Stimulated activated naive B cell treated with anti-CD40 and anti-IgM and Interleukin-4, amounts not matched to agents 10 μg/mL and 1 μg/mL and 100 μg/mL, for 72 hours (primary cell): ENCODE measurements around the gene ANAPC15.

Experiments
- ATAC-seq, 2 donors: fragments of 150-1000 bp; cut with Tn5 transposase; replicated peaks; 2 replicates each; pipeline ENCODE4 v1.10.0; 2021; ENCODE audit warnings: moderate library complexity in 1 of 2
- DNase-seq: peaks from one replicate; pipeline ENCODE4 v3.0.0; 2021
- H3K27ac Mint-ChIP-seq: one replicate; pipeline ENCODE4 v1.8.0; 2022; ENCODE audit warnings: mild to moderate bottlenecking, mixed read lengths
- H3K27me3 Mint-ChIP-seq, 2 donors: one replicate each; pipeline ENCODE4 v1.8.0; 2022; ENCODE audit warnings: mixed read lengths in 2 of 2
- H3K36me3 Mint-ChIP-seq, 2 donors: one replicate each; pipeline ENCODE4 v1.8.0; 2022; ENCODE audit warnings: mixed read lengths in 2 of 2, mild to moderate bottlenecking in 1 of 2
- H3K4me1 Mint-ChIP-seq, 2 donors: one replicate each; pipeline ENCODE4 v1.8.0; 2022; ENCODE audit warnings: mixed read lengths in 2 of 2, mild to moderate bottlenecking in 1 of 2
- H3K4me3 Mint-ChIP-seq, 2 donors: one replicate each; pipeline ENCODE4 v1.8.0; 2022; ENCODE audit warnings: mild to moderate bottlenecking in 2 of 2, mixed read lengths in 2 of 2, moderate library complexity in 1 of 2
- H3K9me3 Mint-ChIP-seq, 2 donors: one replicate each; pipeline ENCODE4 v1.8.0; 2022; ENCODE audit warnings: mixed read lengths in 2 of 2, mild to moderate bottlenecking in 1 of 2

Gene ANAPC15

GRCh38 chr11:72085621-72086351 lies 26.7 kb downstream of the ANAPC15 start:
- Mint-ChIP-seq H3K27ac (no peak overlapping the region), H3K4me3 (no peak overlapping the region), H3K27me3 (no peaks in the 10 kb centered on the region), H3K4me1 (peaks cover 9 to 15% of the 10 kb centered on the region in 2 donors), H3K36me3 (peaks cover 8 to 17% of the 10 kb centered on the region in 2 donors), H3K9me3 (no peaks in the 10 kb centered on the region)
- ATAC-seq, result no peak
- DNase-seq, result no peak

- Mint-ChIP-seq H3K9me3 (no peaks in the 10 kb centered on the region), H3K4me1 (peaks cover 14 to 23% of the 10 kb centered on the region in 2 donors), H3K4me3 (no peak overlapping the region), H3K27me3 (no peaks in the 10 kb centered on the region), H3K36me3 (peaks cover 8 to 16% of the 10 kb centered on the region in 2 donors), H3K27ac (no peak overlapping the region)
- ATAC-seq (no peak), DNase-seq (no peak)
Observed at GRCh38 chr11:72084965-72085364, 27.5 kb downstream of the ANAPC15 start.

GRCh38 chr11:72084076-72084475 lies 28.4 kb downstream of the ANAPC15 start:
- H3K27ac Mint-ChIP-seq, result no peak overlapping the region
- peaks cover 17 to 28% of the 10 kb centered on the region in 2 donors for H3K4me1 Mint-ChIP-seq
- no peak overlapping the region for H3K4me3 Mint-ChIP-seq
- H3K9me3 Mint-ChIP-seq, result no peaks in the 10 kb centered on the region
- no peak for DNase-seq
- H3K36me3 Mint-ChIP-seq, result peaks cover 8 to 12% of the 10 kb centered on the region in 2 donors
- no peak for ATAC-seq
- no peaks in the 10 kb centered on the region for H3K27me3 Mint-ChIP-seq

DNA sequence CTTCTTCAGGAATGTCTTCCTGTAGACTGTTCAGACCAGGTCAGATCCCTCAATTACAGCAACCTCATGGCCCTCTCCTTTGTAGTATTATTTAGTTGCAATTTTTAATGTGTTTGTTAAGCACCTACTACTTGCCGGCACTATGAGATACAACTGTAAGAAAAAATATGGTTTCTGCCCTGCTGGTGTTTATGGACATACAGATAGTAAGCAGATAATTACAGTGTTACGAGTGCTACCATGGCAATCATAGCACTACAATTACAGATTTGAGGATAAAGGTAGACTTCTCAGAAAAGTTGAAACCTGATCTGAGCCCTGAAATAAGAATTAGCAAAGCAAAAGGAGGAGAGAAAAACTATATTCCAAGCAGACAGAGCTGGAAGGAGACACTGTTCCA lies 29.1 kb downstream of the ANAPC15 start:
- Mint-ChIP-seq H3K27ac (peak overlapping the region; percentile 68), H3K9me3 (no peaks in the 10 kb centered on the region), H3K4me3 (no peak overlapping the region), H3K4me1 (peaks cover 21 to 35% of the 10 kb centered on the region in 2 donors), H3K27me3 (no peaks in the 10 kb centered on the region), H3K36me3 (peaks cover 8 to 12% of the 10 kb centered on the region in 2 donors)
- DNase-seq (no peak), ATAC-seq (no peak)

- H3K36me3 Mint-ChIP-seq, result peaks cover 6 to 10% of the 10 kb centered on the region in 2 donors
- no peak for DNase-seq
- peak overlapping the region; percentile 99 for H3K4me3 Mint-ChIP-seq
- H3K4me1 Mint-ChIP-seq, result peaks cover 26 to 43% of the 10 kb centered on the region in 2 donors
- ATAC-seq, result no peak
- H3K27ac Mint-ChIP-seq, result peak overlapping the region; percentile 95
- no peaks in the 10 kb centered on the region for H3K9me3 Mint-ChIP-seq
- no peaks in the 10 kb centered on the region for H3K27me3 Mint-ChIP-seq
Observed at GRCh38 chr11:72081821-72082453, 30.6 kb downstream of the ANAPC15 start.

DNA sequence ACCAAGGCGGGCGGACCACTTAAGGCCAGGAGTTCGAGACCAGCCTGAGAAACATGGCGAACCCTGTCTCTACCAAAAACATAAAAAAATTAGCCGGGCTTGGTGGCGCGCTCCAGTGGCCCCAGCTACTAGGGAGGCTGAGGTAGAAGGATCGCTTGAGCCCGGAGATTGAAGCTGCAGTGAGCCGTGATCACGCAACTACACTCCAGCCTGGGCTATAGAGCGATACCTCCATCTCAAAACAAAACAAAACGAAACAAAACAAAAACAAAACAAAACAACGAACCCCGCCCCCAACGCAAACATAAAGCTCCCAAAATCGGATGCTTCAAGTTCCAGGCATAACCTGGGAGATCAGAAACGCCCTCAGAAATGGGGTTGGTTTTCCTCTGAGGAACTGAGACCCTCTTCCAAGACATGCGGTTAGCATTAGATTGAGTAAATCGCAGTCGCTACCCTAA lies 31.3 kb downstream of the ANAPC15 start:
- Mint-ChIP-seq H3K27ac (peak overlapping the region; percentile 95), H3K36me3 (peaks cover 6 to 11% of the 10 kb centered on the region in 2 donors), H3K27me3 (no peaks in the 10 kb centered on the region), H3K9me3 (no peaks in the 10 kb centered on the region), H3K4me1 (peaks cover 27 to 48% of the 10 kb centered on the region in 2 donors), H3K4me3 (peak overlapping the region; percentile 99)
- ATAC-seq, result no peak
- DNase-seq, result no peak

DNA sequence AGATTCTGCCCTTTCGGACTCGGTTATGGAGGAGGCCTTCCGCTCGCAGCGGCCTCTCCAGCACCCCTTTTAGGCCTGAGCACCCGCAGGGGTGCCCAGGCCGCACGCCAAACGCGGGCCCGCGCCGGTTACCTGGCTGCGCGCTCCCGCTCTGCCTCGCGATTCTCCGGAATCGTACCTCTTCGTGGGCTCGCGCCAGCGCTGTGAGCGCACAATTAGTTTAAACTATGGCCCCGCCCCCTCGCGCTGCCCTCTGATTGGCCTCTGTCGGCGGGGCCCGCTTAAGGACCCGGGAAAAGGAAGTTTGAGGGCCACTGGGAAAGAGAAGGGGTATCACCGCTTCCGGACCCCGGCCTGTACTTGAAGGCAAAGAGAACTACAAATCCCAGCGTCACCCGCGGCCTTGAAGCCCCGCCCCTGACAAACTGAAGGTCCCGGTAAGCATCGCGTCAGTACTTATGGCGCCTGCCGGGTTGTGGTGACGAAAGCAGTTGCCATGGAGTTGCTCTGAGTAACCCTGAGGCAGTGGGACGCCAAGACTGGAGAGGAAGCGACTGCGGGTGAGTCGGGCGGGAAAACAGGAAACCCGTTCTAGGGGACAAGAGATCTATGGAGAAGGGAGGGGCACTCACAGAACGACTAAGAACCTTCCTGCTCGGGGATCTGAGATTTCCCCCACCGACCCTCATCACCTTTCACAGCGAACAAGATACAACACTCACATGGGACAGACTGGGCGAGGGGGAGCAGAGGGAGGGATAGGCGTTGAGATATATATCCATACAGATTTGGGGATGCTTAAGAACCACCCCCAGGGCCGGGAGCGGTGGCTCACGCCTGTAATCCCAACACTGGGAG lies 31.9 kb downstream of the ANAPC15 start, which contains the start of the genes LRRC51 and NUMA1:
Gene LRRC51, plus strand, starts transcription at position 525 of the 858 bp plus-strand sequence. CDS start 8,234 bp downstream, outside the sequence.
Gene NUMA1, minus strand, starts transcription at position 217 of the 858 bp plus-strand sequence. CDS start 44,599 bp downstream, outside the sequence.
- DNase-seq, result peak; percentile 99
- Mint-ChIP-seq H3K27me3 (no peaks in the 10 kb centered on the region), H3K27ac (peak within 1 kb of the TSS; percentile 95), H3K4me3 (peak within 1 kb of the TSS; percentile 99), H3K9me3 (no peaks in the 10 kb centered on the region), H3K4me1 (peaks cover 27 to 48% of the 10 kb centered on the region in 2 donors), H3K36me3 (peaks cover 7% of the 10 kb centered on the region in 2 donors)
- ATAC-seq, result peak; percentile 94 to 96

DNA sequence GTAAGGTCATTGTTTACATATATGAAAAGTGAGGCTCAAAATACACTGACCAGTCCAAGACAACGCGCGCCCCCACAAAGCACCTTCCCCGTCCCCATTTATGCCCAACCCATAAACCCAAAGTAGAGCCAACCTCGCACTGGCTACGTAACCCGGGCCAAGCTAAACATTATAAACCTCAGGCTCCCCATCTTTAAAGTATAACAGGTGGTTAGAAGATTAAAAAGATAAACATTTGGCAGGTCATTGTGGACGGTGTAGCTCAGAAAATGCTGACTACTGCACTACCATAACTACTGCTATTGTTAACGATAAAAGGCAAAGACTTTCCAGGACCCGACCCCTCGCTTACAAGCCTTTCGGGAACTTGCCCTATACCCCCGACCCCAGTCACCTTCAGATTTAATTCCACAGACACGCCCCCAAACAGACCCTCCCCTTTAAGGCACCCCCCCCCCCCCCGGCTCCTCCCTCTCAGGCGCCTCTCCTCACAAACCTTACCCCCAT lies 32.6 kb downstream of the ANAPC15 start:
- peak overlapping the region; percentile 99 for H3K4me3 Mint-ChIP-seq
- H3K4me1 Mint-ChIP-seq, result peaks cover 28 to 54% of the 10 kb centered on the region in 2 donors
- ATAC-seq (no peak), DNase-seq (no peak)
- no peaks in the 10 kb centered on the region for H3K9me3 Mint-ChIP-seq
- peaks cover 8 to 9% of the 10 kb centered on the region in 2 donors for H3K36me3 Mint-ChIP-seq
- H3K27me3 Mint-ChIP-seq, result no peaks in the 10 kb centered on the region
- peak overlapping the region; percentile 95 for H3K27ac Mint-ChIP-seq

- H3K27ac Mint-ChIP-seq, result peak overlapping the region; percentile 47
- H3K4me3 Mint-ChIP-seq, result peak overlapping the region; percentile 43 to 63
- H3K4me1 Mint-ChIP-seq, result peaks cover 28 to 54% of the 10 kb centered on the region in 2 donors
- ATAC-seq, result no peak
- no peaks in the 10 kb centered on the region for H3K9me3 Mint-ChIP-seq
- H3K36me3 Mint-ChIP-seq, result peaks cover 8 to 10% of the 10 kb centered on the region in 2 donors
- DNase-seq, result no peak
- no peaks in the 10 kb centered on the region for H3K27me3 Mint-ChIP-seq
Observed at GRCh38 chr11:72078477-72078876, 34.0 kb downstream of the ANAPC15 start.

DNA sequence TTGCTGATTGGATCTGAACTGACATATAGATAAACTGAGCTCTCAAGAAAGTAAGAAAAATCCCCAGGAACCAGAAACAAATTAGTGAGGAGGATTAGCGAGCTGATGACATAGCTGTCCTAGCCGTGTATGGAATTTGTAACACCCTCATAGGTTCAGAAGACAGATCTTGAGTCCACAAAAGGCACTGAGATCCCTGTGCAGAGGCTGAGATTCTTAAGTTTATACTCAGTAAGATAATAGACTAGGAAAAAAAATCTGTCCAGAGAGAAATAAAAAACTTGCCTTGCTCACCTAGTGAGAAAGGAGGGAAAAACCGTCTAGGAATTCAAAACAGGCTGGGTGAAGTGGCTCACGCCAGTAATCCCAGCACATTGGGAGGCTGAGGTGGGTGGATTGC lies 36.7 kb downstream of the ANAPC15 start:
- Mint-ChIP-seq H3K4me3 (no peak overlapping the region), H3K9me3 (no peaks in the 10 kb centered on the region), H3K36me3 (peaks cover 11 to 12% of the 10 kb centered on the region in 2 donors), H3K4me1 (peaks cover 19 to 49% of the 10 kb centered on the region in 2 donors), H3K27ac (no peak overlapping the region), H3K27me3 (no peaks in the 10 kb centered on the region)
- ATAC-seq, result no peak
- no peak for DNase-seq

GRCh38 chr11:72075109-72075508 lies 37.4 kb downstream of the ANAPC15 start:
- peaks cover 20 to 49% of the 10 kb centered on the region in 2 donors for H3K4me1 Mint-ChIP-seq

GRCh38 chr11:72072348-72072747 lies 40.1 kb downstream of the ANAPC15 start:
- no peaks in the 10 kb centered on the region for H3K27me3 Mint-ChIP-seq
- H3K36me3 Mint-ChIP-seq, result peaks cover 14 to 26% of the 10 kb centered on the region in 2 donors
- H3K4me1 Mint-ChIP-seq, result peaks cover 23 to 56% of the 10 kb centered on the region in 2 donors
- H3K9me3 Mint-ChIP-seq, result no peaks in the 10 kb centered on the region
- no peak overlapping the region for H3K4me3 Mint-ChIP-seq
- peak in 1 of 2 donors; percentile 52 for ATAC-seq
- H3K27ac Mint-ChIP-seq, result no peak overlapping the region
- no peak for DNase-seq

More at GRCh38 chr11:72075109-72075508, 37.4 kb downstream of the ANAPC15 start:
- no peak overlapping the region for H3K4me3 Mint-ChIP-seq
- no peak for ATAC-seq
- no peak for DNase-seq
- peaks cover 9 to 12% of the 10 kb centered on the region in 2 donors for H3K36me3 Mint-ChIP-seq
- H3K27me3 Mint-ChIP-seq, result no peaks in the 10 kb centered on the region
- H3K27ac Mint-ChIP-seq, result no peak overlapping the region
- no peaks in the 10 kb centered on the region for H3K9me3 Mint-ChIP-seq

DNA sequence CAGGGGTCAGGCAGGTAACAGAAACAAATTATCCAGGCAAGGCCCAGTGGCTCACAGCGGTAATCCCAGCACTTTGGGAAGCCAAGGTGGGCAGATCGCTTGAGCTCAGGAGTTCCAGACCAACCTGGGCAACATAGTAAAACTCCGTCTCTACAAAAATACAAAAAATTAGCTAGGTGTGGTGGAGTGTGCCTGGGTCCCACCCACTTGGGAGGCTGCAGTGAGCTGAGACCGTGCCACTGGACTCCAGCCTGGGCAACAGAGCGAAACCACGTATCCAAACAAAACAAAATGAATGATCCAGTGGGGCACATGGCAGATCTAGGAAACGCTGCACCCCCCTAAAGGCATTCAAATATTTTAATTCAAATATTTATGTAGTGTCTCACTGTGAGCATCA lies 42.0 kb downstream of the ANAPC15 start:
- Mint-ChIP-seq H3K27me3 (no peaks in the 10 kb centered on the region), H3K9me3 (no peaks in the 10 kb centered on the region), H3K27ac (peak overlapping the region; percentile 65), H3K4me3 (peak overlapping the region; percentile 2 to 66), H3K36me3 (peaks cover 9 to 24% of the 10 kb centered on the region in 2 donors), H3K4me1 (peaks cover 18 to 50% of the 10 kb centered on the region in 2 donors)
- ATAC-seq, result no peak
- no peak for DNase-seq
